Muscle layer of colon (tissue), 2 donors: ENCODE data around the gene CST8.

Experiments
- H3K27ac ChIP-seq: one replicate; pipeline ENCODE4 v1.7.0; 2013; ENCODE audit warnings: low read depth, mild to moderate bottlenecking, low read length, moderate library complexity
- H3K27me3 ChIP-seq, 2 donors: one replicate each; pipeline ENCODE4 v1.7.0; 2013; ENCODE audit warnings: low read length in 2 of 2, mild to moderate bottlenecking in 2 of 2; ENCODE audit not compliant: insufficient read depth in 2 of 2, control insufficient read depth in 1 of 2
- H3K36me3 ChIP-seq: one replicate; pipeline ENCODE4 v1.7.0; 2013; ENCODE audit warnings: mild to moderate bottlenecking, low read length; ENCODE audit not compliant: insufficient read depth
- H3K4me1 ChIP-seq: one replicate; pipeline ENCODE4 v1.7.0; 2013; ENCODE audit warnings: mild to moderate bottlenecking, low read length; ENCODE audit not compliant: insufficient read depth
- H3K4me3 ChIP-seq, 2 donors: one replicate each; pipeline ENCODE4 v1.7.0; 2013; ENCODE audit warnings: low read length in 2 of 2, low read depth in 1 of 2, mild to moderate bottlenecking in 1 of 2, moderate library complexity in 1 of 2
- H3K9ac ChIP-seq: one replicate; pipeline ENCODE4 v1.7.0; 2013; ENCODE audit warnings: low read length
- H3K9me3 ChIP-seq: one replicate; pipeline ENCODE4 v1.7.0; 2013; ENCODE audit warnings: mild to moderate bottlenecking, low read length
- donor health status: abdominal sarcoma.
- donor health status: Adenocarcinoma of cecum.

Gene CST8

GRCh38 chr20:23476015-23476754 is 14.7 kb upstream of the CST8 start:
- no peak overlapping the region for H3K27ac ChIP-seq
- H3K9ac ChIP-seq: no peak overlapping the region
- no peaks in the 10 kb centered on the region for H3K9me3 ChIP-seq
- H3K4me1 ChIP-seq: no peaks in the 10 kb centered on the region
- H3K27me3 ChIP-seq: no peaks in the 10 kb centered on the region
- H3K4me3 ChIP-seq: no peak overlapping the region
- no peaks in the 10 kb centered on the region for H3K36me3 ChIP-seq

GRCh38 chr20:23477223-23477622 is 13.7 kb upstream of the CST8 start:
- no peaks in the 10 kb centered on the region for H3K9me3 ChIP-seq
- no peak overlapping the region for H3K27ac ChIP-seq
- no peaks in the 10 kb centered on the region for H3K36me3 ChIP-seq
- H3K4me1 ChIP-seq: no peaks in the 10 kb centered on the region
- H3K9ac ChIP-seq: no peak overlapping the region
- H3K27me3 ChIP-seq: no peaks in the 10 kb centered on the region
- no peak overlapping the region for H3K4me3 ChIP-seq

- Histone ChIP-seq H3K9ac (no peak overlapping the region), H3K4me1 (no peaks in the 10 kb centered on the region), H3K4me3 (no peak overlapping the region), H3K36me3 (no peaks in the 10 kb centered on the region), H3K27ac (no peak overlapping the region), H3K9me3 (no peaks in the 10 kb centered on the region), H3K27me3 (no peaks in the 10 kb centered on the region)
Observed at GRCh38 chr20:23479043-23479442, 11.9 kb upstream of the CST8 start.

GRCh38 chr20:23482138-23482537 is 8.8 kb upstream of the CST8 start:
- no peak overlapping the region for H3K4me3 ChIP-seq
- no peak overlapping the region for H3K9ac ChIP-seq
- no peaks in the 10 kb centered on the region for H3K27me3 ChIP-seq
- no peaks in the 10 kb centered on the region for H3K36me3 ChIP-seq
- no peak overlapping the region for H3K27ac ChIP-seq
- H3K4me1 ChIP-seq: no peaks in the 10 kb centered on the region
- no peaks in the 10 kb centered on the region for H3K9me3 ChIP-seq

GRCh38 chr20:23484081-23484480 is 6.8 kb upstream of the CST8 start:
- H3K27ac ChIP-seq: no peak overlapping the region

GRCh38 chr20:23488470-23488869 is 2.4 kb upstream of the CST8 start:
- no peaks in the 10 kb centered on the region for H3K36me3 ChIP-seq
- no peaks in the 10 kb centered on the region for H3K4me1 ChIP-seq
- no peak overlapping the region for H3K27ac ChIP-seq

More at GRCh38 chr20:23484081-23484480, 6.8 kb upstream of the CST8 start:
- Histone ChIP-seq H3K4me1 (no peaks in the 10 kb centered on the region), H3K9me3 (no peaks in the 10 kb centered on the region), H3K9ac (no peak overlapping the region), H3K27me3 (no peaks in the 10 kb centered on the region), H3K4me3 (no peak overlapping the region), H3K36me3 (no peaks in the 10 kb centered on the region)

GRCh38 chr20:23488996-23489395 is 1.9 kb upstream of the CST8 start:
- H3K4me1 ChIP-seq: no peaks in the 10 kb centered on the region
- no peaks in the 10 kb centered on the region for H3K36me3 ChIP-seq
- H3K9me3 ChIP-seq: no peaks in the 10 kb centered on the region
- no peak overlapping the region for H3K27ac ChIP-seq
- no peak overlapping the region for H3K4me3 ChIP-seq
- H3K9ac ChIP-seq: no peak overlapping the region
- H3K27me3 ChIP-seq: no peaks in the 10 kb centered on the region

More at GRCh38 chr20:23488470-23488869, 2.4 kb upstream of the CST8 start:
- no peaks in the 10 kb centered on the region for H3K27me3 ChIP-seq
- no peak overlapping the region for H3K9ac ChIP-seq
- no peak overlapping the region for H3K4me3 ChIP-seq
- no peaks in the 10 kb centered on the region for H3K9me3 ChIP-seq

GRCh38 chr20:23492292-23492691 is 1.4 kb downstream of the CST8 start:
- Histone ChIP-seq H3K4me3 (no peak overlapping the region), H3K4me1 (no peaks in the 10 kb centered on the region), H3K9me3 (no peaks in the 10 kb centered on the region), H3K36me3 (no peaks in the 10 kb centered on the region), H3K27ac (no peak overlapping the region), H3K9ac (no peak overlapping the region), H3K27me3 (no peaks in the 10 kb centered on the region)

- no peak overlapping the region for H3K27ac ChIP-seq
- no peaks in the 10 kb centered on the region for H3K4me1 ChIP-seq
- H3K9ac ChIP-seq: no peak overlapping the region
- H3K36me3 ChIP-seq: no peaks in the 10 kb centered on the region
- H3K27me3 ChIP-seq: no peaks in the 10 kb centered on the region
- H3K4me3 ChIP-seq: no peak overlapping the region
- H3K9me3 ChIP-seq: no peaks in the 10 kb centered on the region
Observed at GRCh38 chr20:23493172-23493772, 2.4 kb downstream of the CST8 start.

- Histone ChIP-seq H3K4me3 (no peak overlapping the region), H3K27ac (no peak overlapping the region), H3K4me1 (no peaks in the 10 kb centered on the region), H3K9me3 (no peaks in the 10 kb centered on the region), H3K36me3 (no peaks in the 10 kb centered on the region), H3K27me3 (no peaks in the 10 kb centered on the region), H3K9ac (no peak overlapping the region)
Observed at GRCh38 chr20:23497536-23497935, 6.6 kb downstream of the CST8 start.

GRCh38 chr20:23501926-23502325 is 11.0 kb downstream of the CST8 start:
- no peaks in the 10 kb centered on the region for H3K27me3 ChIP-seq
- no peak overlapping the region for H3K27ac ChIP-seq
- no peaks in the 10 kb centered on the region for H3K36me3 ChIP-seq
- no peaks in the 10 kb centered on the region for H3K9me3 ChIP-seq
- no peak overlapping the region for H3K4me3 ChIP-seq
- H3K4me1 ChIP-seq: no peaks in the 10 kb centered on the region
- no peak overlapping the region for H3K9ac ChIP-seq

- Histone ChIP-seq H3K4me3 (no peak overlapping the region), H3K36me3 (no peaks in the 10 kb centered on the region), H3K4me1 (no peaks in the 10 kb centered on the region), H3K9ac (no peak overlapping the region), H3K27ac (no peak overlapping the region), H3K27me3 (no peaks in the 10 kb centered on the region), H3K9me3 (no peaks in the 10 kb centered on the region)
Observed at GRCh38 chr20:23503649-23504048, 12.7 kb downstream of the CST8 start.
